ENCODE measurements around the gene PREPL.

GRCh38 chr2:44330801-44331200, 30.5 kb downstream of the PREPL start:
- no peak for TF ChIP-seq CTCF (tag by site-specific recombination; IDR thresholded peaks at IDR 0.05)
- no peak for TF ChIP-seq MZF1 (tag by site-specific recombination; IDR thresholded peaks at IDR 0.05; ENCODE audit: borderline replicate concordance)
- TF ChIP-seq ZNF366 (tag by site-specific recombination; conservative IDR thresholded peaks at IDR 0.05) = no peak
- TF ChIP-seq ZNF341 (tag by site-specific recombination; IDR thresholded peaks at IDR 0.05; ENCODE audit: low read depth) = no peak
